ENCODE measurements around the gene DYDC2.
"Not testable (repeated sequence)": the region's sequence is repeated elsewhere in the genome, so short reads cannot be mapped to it uniquely, and the experiment has no call there.

DYDC2 gene

GRCh38 chr10:80414142-80414895 lies 57.7 kb downstream of the DYDC2 start:
- no peak for DNase-seq

- no peak for DNase-seq
Observed at GRCh38 chr10:80415734-80416478, 59.3 kb downstream of the DYDC2 start.

DNA sequence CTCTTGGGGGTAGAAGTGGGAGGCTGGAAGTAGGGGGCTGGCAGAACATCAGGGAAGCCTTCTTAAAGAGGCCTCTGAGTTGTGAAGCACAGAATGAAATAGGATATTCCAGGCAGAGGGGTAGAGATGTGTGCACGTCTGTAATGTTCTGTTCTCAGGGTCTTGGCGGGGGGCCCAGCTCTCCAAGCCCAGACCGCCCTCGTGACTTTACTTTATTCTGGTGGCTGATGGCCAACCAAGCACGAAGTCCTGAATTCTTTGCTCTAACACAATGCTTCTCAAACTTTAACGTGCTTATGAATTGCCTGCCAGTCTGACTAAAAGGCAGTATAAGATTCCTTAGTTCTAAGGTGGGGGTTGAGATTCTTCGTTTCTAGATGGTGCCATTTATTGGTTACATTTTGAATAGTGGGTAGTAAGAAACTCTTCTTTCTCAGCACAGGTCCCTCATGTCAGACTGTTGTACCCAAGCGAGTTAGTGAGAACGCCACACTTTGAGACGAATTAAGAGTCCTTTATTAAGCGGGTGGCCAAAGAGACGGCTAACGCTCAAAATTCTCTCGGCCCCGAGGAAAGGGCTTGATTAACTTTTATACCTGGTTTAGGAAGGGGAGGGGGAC lies 60.0 kb downstream of the DYDC2 start:
- no peak for DNase-seq

- DNase-seq, result not testable (repeated sequence)
Observed at GRCh38 chr10:80417256-80417655, 60.7 kb downstream of the DYDC2 start.

Data from effector CD4-positive, alpha-beta T cell (primary cell).